Stimulated activated CD8-positive, alpha-beta memory T cell treated with anti-CD3 and anti-CD28 coated beads, Interleukin-4, amount 100 ng/mL, for 1 hour (primary cell): ENCODE measurements around the gene SH3PXD2A.
"Not testable (repeated sequence)": the region's sequence is repeated elsewhere in the genome, so short reads cannot be mapped to it uniquely, and the experiment has no call there.

ENCODE experiments used
- DNase-seq, 2 donors: peaks; one replicate each; pipeline ENCODE4 v3.0.0-alpha.2; 2020; ENCODE audit warnings: low read depth in 2 of 2, low spot score in 1 of 2

SH3PXD2A gene

DNA sequence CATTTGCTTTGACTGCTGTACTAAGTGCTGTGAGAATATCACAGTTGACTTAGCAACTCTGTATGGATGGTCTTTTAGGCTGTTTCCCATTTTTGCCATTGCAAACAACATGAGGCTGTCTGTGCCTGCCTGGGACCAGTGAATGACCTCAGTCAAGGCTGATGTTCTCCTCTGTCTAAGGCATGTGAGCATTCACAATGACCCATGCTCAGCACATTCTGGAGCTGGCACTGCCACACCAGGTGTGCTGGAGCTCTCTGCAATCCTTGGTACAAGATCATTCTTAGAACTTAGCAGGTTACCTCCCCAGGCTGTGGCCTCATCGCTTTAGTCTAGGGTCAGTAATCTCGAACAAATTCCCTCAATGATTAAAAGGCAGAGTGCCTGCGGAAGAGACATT lies 61.9 kb downstream of the SH3PXD2A start:
- DNase-seq: no peak

DNA sequence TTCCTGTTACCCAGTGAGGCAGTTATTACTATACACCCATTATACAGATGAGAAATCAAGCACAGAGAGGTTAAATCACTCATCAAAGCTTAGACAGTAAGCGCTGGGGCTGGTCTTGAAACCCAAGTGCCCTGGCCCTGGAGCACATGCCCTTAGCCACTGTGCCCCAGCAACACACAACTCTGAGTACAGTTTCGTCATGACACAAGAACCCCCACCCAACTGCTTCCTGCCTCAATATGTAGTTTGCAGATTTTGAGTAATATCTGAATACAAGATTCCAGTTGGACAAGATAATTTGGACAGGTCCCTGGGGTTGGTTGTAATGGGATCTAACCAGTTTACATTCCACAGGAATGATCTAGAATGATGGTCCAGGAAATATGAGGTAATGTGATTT lies 62.8 kb downstream of the SH3PXD2A start:
- DNase-seq: no peak

DNA sequence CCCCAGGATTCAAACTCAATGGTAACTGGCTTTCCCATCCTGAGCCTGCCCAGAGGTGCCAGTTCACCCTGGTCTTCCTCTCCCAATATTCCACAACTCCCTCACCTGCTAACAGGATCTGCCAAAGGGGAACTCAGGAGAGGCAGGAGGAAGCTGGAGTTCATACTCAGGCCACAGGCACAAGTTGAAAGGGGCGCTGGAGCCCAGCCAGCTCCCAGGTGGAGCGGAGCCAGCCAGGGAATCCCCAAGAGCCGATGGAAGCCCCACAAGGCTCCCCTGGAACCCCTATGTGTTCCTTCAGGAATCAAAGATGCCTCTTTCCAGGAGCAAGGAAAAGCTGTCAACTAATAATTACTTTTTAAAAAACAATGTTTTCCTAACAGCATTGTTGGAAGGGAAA lies 63.5 kb downstream of the SH3PXD2A start:
- DNase-seq: no peak

DNA sequence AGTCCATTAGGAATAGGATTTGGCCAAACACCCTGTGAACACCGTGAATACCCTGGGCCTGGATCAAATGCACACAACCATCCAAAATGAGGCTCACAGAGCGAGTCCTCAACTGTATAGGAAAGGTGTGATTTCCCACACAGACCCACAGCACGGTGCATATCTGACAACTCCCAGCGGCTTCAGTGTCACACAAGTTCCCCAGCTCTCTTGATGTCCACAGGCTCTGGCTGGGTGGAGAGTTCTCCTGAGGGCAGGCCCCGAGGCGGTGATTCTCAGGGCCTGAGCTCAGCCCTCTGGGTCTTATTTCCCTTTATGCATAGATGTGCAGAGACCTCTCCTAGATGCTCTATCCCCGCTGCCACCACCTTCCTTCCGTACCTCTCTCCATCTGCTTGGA lies 64.1 kb downstream of the SH3PXD2A start:
- DNase-seq: no peak

DNA sequence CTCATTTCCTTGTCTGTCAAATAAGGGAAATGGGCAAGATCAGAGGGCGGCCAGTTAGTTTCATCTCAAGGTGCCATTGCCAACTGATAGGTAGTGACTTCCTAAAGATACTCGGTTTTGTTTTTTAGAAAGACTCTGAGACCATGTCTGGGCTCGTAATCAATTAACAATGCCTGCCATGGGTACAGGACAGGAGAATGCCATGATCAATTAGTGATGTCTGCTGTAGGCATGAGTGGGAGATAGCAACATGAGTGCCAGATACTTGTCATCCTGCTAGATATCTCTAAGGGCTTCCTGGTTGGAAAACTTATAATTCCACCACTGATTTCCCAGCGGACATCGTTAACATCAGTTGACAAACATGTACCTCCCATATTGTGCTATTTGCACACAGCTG lies 64.8 kb downstream of the SH3PXD2A start:
- no peak for DNase-seq

DNA sequence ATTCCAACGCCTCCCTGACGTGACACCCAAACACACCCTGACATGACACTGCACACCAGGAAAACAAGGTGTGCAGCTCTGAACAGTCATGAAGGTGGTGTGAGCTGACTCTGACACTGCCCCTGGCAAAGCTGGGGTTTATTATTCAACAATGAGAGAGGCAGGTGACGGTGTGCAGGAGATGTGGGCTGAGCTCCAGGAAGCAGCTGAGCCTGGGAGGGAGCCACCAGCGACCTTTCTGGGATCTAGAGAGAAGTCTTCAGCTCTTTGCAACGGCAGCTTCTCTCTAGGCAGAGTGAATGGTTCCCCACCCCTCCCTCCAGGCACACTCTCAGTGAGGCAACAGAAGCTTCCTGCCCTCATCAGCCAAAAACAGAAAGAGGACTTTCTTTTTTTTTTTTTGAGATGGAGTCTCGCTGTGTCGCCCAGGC lies 65.6 kb downstream of the SH3PXD2A start:
- no peak for DNase-seq

DNA sequence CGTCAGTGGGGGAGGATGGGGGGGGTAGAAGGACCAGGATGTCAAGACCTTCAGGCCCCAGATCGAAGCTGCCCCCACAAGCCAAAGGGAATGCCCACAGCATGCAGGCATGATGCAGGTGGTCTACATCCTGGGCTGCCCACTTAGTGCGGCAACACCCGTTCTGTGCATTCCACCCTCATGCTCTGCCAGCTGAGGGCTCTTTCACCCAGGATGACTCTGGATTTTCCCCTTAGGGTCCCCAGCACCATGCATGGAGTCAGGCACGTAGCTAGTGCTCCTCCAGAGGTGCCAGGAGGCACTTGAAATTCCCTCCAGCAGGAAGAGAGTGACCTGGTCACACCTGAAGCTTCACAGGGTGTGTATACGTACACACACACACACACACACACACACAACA lies 66.2 kb downstream of the SH3PXD2A start:
- no peak for DNase-seq

DNA sequence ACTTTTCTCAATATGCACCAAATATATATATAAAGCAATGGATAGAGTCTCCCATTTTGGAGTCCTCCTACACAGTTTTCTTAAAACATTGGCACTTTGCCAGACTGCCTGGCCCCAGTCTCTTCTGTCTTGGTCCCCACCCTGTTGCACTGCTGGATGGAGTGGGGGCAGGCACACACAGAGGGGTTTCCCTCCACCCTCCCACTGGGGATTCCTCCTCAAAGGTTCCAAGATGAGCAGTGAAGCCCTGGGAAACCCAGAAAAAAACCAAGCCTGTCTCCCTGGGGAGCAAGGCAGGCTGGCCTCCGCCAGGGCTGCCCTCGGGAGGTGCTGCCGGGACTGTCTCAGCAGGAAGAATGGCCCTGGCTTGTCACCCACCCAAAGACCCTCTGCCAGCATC lies 68.0 kb downstream of the SH3PXD2A start:
- DNase-seq: no peak

DNA sequence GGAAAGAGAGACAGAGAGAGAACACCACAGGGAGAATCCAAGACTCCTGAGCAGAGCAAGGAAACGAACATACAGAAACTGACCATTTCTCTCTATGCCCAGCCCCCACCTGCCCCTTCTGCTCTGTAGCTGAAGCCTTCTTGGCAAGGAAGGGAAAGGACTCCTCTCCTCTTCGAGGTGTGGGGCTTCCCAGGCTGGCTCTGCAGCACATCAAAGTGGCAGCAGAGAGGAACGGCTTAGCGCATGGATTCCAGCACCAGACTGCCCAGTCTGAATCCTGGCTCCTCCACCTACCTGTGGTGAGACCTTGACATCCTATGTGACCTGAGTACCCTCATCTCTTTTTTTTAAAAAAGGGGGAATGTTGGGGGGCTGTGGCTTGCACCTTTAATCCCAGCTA lies 69.4 kb downstream of the SH3PXD2A start:
- DNase-seq: no peak

DNA sequence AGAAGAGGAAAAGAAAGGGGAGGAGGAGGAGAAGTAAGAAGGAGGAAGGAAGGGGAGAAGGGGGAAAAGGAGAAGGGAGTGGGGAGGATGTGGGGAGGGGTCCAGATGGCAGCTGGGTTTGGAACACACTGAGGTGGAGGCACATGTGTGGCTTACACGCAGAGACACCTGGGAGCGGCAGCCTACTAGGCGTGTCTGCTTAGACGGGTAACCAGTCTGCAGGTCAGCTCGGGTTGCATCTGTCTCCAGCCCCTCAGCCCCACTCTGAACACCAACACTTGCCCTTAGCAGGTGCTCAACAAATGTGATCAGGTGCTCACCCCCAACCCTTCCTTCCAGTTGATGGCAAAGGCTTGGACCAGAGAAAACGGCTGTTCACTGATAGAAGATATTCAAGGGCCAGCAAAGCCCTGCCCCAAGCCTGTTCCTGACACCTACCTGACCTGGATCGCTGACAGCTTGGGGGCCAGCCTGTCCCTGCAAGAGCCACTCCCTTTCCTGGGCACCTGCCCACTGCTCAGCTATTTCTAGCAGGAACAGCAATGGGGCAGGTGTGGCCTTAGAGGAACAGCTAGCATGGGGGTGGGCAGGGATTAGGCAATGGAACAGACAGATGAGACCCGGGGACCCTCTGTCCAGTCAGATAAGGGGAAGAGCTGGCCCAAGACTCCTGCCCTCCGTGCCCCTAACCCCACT lies 70.5 kb downstream of the SH3PXD2A start:
- no peak for DNase-seq

DNA sequence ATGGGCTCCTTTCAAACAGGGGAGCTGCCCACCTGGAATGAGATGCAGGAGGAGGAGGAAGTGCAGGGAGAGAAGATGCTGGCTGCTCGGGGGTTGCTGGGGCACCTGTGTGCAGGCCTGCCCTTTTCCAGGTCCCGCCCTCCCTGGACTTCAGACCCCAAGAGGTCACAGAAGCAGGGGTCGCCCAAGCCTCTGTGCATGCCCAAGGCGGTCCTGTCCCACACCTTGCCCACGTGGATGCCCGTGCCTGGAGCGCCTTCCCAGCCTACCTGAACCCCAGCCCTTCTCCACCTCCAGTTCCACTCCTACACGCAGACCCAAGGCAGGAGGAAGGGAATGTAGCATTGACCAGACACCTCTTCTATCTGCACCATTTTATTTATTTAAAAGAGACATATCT lies 71.3 kb downstream of the SH3PXD2A start:
- DNase-seq: no peak

DNA sequence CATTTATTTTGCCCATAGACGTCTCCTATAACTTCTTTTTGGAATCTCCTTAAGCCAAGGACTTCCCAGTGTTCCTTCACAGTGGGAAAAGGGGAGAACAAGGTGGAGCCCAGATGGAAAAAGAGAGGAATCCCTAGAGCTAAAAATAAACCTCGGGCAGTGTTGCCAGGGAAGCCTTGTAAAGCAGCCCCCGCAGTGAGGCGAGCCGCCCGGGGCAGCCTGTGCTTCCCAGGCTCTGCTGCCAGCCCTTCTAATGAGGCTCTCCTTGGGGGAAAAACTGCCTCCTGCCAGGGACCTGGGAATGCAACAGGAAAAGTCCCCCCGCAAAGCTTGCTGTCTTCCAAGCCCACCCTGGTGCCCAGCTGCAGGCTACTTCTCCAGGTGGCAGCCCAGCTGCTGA lies 71.7 kb downstream of the SH3PXD2A start:
- DNase-seq: no peak

DNA sequence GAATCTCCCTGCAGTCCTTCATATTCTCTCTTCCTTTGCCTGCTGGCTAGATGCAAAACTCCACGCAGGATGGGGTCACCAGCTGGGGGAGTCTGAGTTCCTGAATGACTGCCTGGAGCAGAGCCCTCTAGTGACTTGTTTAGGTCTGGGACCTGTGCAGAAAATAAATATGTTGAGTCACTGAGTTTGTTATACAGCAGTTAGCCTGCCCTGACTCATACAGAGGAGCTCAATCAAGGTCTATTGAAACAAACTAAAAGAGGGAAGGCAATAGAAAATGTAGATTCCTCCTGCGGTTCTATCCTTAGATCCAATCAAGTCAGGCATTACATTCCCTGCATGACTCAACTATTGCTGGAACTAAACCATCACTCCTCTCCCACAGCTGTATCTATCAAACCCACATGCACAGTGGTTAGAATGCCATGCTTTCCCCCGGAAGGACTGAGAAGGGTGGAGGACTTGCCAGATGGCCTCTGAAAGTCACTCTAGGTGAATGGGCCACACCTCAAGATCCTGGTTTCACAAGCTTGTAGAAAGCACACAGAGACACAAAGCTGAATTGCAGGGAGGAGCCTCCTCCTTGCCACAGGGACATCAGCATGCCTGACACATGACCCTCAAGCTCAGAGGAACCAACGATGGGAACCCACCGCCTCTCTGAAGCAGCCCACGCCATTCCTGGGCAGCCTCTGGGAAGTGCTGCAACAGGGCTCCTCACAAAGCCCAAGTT lies 73.9 kb downstream of the SH3PXD2A start:
- DNase-seq: no peak

DNA sequence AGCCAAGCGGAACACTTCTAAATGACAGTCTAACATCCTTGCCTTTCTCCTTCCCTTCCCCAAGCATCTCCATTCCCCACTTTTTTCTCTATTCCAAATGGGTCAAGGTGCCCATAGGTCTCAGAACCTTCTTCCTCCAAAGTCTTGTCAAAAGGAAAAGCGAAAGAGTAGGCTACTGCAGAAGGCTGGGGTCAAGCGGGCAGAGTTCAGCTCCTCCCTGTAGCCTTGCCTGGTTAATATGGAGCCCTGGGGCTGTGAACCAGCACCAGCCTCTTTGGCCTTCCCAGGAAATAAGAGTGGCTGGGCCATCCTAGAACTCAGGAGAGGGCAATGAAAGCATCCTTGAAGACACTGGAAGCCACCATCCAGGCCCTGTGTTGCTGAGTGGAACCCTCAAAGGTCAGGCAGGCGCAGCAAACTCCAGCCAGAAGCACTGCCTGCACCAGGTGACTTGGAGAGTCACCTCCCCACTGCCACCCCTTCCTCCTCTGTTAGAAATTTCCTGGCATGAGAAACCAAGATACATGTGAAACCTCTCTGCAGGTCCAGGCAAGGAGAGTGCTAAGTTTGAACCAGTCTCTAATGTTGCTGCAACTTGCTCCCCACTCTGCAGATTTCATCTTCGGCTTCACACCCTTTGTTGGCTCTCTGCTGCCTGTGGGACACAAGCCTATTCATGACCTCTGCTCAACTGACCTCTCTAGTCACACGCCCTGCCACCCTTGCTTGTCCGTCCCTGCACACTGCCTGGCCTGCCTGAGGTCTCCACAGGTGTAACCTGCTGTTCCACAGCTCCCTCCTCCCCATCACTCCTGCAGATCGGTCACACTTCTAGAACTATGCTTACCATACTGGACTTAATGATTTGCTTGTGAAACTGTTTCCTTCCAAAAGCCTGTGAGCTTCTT lies 74.9 kb downstream of the SH3PXD2A start:
- DNase-seq: no peak

DNA sequence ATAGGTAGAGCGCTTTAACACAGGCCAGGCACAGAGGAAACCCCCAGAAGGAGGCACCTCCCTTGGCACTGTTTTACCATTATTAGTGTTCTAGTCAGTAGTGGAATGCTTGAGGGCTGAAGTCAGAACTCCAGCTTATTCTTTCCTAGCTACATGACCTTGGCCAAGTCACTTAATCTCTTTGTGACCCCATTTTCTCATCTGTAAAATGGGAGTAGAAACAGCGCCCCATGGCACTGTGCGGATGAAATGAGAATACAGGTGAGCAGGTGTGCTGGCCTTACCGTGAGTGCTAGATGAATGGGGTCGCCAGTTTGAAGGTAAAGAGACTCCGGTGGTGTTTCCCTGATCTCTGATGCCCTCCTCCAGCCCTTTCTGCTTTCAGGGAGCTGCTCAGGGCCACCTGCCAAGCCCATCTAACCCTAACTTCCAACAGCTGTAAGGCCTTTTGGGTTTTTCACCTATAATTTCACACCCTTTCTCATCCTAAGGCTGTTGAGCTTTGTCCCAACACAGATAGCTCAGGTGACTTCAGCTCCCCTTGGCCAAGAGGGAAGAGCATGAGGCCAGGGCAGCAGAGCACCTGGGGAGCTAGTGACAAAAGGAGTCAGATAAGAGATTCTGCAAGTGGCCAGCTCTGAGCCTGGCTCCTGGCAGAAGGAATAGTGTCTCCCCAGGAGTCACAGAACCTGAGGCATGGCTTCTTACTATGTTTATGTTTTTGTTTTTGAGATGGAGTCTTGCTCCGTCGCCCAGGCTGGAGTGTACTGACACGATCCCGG lies 76.8 kb downstream of the SH3PXD2A start:
- DNase-seq: no peak

DNA sequence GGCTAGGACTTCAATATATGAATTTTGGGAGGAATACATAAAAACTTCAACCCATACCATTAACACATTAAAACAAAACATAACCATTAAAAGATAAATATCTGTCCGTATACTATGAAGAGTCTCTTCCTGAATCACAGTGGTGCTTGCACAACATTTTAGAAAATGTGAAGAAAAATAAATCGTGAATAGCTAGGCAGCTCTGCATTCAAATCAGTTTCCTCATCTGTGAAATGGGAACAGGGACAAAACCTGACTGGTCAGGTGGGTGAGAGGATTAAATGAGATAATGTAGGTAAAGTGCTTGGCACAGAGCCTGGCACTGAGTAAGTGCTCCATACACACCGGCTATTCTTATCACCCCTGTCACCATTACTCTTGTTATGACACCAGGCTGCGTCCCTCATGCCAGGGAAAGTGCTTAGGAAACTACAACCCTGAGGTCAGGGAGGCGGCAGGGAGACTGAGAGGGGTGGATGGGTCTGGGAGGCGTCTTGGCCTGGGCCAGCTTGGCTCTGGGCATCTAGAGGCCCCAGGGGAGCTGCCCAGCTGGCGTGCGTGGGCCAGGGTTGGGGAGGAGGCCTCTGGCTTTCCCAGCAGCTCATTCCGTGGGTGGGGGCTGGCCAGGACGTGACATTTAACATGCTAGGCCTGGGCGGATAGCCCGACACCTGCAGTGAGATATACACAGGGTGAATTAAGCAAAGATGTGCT lies 78.3 kb downstream of the SH3PXD2A start:
- no peak for DNase-seq

DNA sequence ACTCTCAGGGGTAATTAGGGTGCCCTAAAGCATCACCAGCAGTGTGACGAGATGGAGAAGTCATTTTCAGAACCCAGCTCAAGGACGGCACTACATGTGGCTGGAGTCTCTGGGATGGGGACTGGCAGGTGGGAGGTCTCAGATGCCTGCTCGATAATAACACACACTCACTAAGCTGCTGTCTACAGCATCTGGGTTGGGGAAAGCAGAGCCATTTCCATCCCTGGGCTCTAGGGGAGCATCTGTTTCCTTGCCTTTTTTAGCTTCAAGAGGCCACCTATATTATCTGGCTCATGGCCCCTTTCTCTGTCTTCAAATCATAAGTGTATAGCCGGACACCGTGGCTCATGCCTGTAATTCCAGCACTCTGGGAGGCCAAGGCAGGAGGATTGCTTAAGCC lies 79.6 kb downstream of the SH3PXD2A start:
- DNase-seq: no peak

DNA sequence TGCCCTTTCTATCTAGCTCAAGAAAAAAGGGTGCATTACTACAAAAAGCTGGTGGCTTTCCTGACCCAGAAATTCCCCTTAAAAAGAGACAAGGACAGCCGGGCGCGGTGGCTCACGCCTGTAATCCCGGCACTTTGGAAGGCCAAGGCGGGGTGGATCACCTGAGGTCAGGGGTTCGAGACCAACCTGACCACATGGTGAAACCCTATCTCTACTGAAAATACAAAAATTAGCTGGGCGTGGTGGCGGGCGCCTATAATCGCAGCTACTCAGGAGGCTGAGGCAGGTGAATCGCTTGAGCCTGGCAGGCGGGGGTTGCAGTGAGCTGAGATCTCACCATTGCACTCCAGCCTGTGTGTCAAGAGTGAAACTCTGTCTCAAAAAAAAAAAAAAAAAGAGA lies 82.5 kb downstream of the SH3PXD2A start:
- not testable (repeated sequence) for DNase-seq

DNA sequence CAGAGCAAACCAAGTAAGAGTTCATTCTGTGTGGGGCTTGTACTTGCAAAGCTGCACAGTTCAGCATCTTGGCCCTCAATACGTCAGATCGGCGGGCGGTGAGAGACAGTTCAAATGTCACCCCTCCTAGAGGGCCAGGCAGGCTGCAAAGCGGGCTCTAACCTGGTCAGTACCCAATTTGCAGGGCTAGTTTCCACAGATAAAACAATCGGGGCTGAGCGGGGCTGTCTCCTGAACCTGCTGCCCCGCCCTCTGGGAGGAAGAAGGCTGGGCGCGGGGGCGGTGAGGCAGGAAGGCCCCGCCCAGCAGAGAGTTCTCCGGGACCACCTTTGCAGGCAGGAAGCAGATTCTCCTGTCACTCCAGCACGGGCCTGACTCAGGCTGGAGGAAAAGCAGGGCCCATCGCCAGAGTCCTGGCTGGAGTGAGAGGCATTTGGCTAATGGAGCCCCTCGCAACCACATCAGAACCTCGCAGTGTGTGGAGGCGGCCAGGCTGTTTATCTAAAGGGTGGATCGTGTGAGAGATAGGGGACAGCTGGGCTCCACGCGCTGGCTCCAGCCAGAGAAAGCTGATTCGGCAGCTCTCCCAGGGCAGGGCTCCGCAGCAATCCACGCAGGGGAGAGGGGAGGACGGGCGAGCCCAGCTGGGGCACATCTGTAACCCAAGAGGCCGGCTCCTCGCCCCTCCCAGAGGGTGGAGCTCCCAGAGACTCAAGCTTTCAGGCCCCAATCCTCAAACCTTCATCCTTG lies 83.1 kb downstream of the SH3PXD2A start:
- peak in 1 of 2 donors; percentile 29 for DNase-seq

DNA sequence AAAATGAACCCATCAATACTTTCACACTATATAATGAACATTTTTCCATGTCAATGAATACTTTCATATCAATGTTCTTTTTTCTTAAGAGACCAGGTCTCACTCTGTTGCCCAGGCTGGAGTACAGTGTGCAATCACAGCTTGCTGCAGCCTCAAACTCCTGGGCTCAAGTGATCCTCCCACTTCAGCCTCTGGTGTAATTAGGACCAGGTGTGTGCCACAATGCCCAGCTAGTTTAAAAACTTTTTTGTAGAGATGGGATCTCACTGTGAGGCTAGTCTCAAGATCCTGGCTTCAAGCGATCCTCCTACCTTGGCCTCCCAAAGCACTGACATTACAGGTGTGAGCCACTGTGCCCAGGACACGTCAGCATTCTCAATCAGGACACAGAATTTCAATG lies 85.2 kb downstream of the SH3PXD2A start:
- no peak for DNase-seq
